Right lobe of liver (tissue), 4 donors: ENCODE measurements around the gene RPGRIP1L.

ENCODE experiments used
- CTCF ChIP-seq, 4 donors: fragments of 200-600 bp in 3 of 4; fragments of 450-650 bp in 1 of 4; IDR thresholded peaks; one replicate each; pipeline versions ENCODE4 v1.5.1 to v1.8.0; 2016 to 2022; ENCODE audit warnings: antibody characterized with exemption in 4 of 4, mild to moderate bottlenecking in 2 of 4
- POLR2A ChIP-seq: fragments of 450-650 bp; IDR thresholded peaks from one replicate; pipeline ENCODE4 v1.6.1; 2017; ENCODE audit warnings: antibody characterized with exemption, mild to moderate bottlenecking
- donor health status: DM: no; HTN: no; CAD: no.
- donor health status: DM: no; HTN: no; CAD: no.
- donor health status: DM: no; HTN: yes; CAD: no.

DNA sequence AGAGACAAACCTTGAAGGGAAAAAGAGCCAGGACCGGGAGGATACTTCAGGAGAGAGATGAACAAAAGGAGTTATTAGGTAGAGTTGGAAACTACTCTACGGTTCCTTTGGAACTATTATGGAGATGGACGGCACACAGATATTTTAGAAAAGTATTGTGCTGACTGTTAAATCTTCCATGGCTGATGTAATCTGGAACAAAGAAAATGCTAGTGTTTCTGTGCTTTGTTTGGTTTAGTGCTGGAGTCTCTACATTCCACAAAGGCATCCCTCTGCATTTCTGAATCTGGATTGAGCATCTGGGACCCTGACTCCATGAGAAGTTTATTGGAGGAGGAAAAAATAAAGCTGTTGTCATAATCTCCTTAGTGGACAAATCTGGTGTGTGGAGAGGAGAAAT, 57.2 kb downstream of the RPGRIP1L start:
- TF ChIP-seq CTCF (IDR thresholded peaks at IDR 0.05) (no peak), POLR2A (no peak)
